ENCODE data around the gene BMP2. TPM values are rescaled to one million over a fixed set of nuclear protein-coding genes. Genes with fewer than 3 reads are reported as not detected.

Gene BMP2
- 1 to 10 TPM; 2.0 to 3.5 TPM for total RNA-seq
- 1 to 10 TPM in 1 of 2 donors, under 1 TPM in 1; 0.83 to 2.0 TPM for polyA plus RNA-seq

GRCh38 chr20:6767536-6768227 lies at the start of gene BMP2:
BMP2 (plus strand) TSS chr20:6767686; CDS start chr20:6770127, 2,441 bp downstream.
- no peaks in the 10 kb centered on the region for H3K27me3 ChIP-seq (ENCODE audit: control insufficient read depth in 4 of 4, insufficient read depth in 4 of 4, low read length in 3 of 4)
- TF ChIP-seq YY1 (IDR thresholded peaks at IDR 0.05) (no peak), FOXA2 (IDR thresholded peaks at IDR 0.05) (no peak), MAX (IDR thresholded peaks at IDR 0.05) (no peak), TAF1 (conservative IDR thresholded peaks at IDR 0.05) (no peak), ZBTB33 (IDR thresholded peaks at IDR 0.05) (no peak), SP1 (IDR thresholded peaks at IDR 0.05) (no peak), FOXA1 (IDR thresholded peaks at IDR 0.05) (no peak), HNF4G (IDR thresholded peaks at IDR 0.05) (no peak), NR2F2 (IDR thresholded peaks at IDR 0.05) (no peak), RAD21 (IDR thresholded peaks at IDR 0.05) (no peak), CTCF (IDR thresholded peaks at IDR 0.05; ENCODE audit: low read depth, low read length, missing input control) (no peak), GABPA (IDR thresholded peaks at IDR 0.05 in 1 of 2, conservative IDR thresholded peaks at IDR 0.05 in 1 of 2) (no peak), EGR1 (IDR thresholded peaks at IDR 0.05; ENCODE audit: low read depth in 2 of 2) (no peak), HNF4A (conservative IDR thresholded peaks at IDR 0.05) (no peak)
- peak; percentile 61 for DNase-seq (ENCODE audit: low spot score)

GRCh38 chr20:6718662-6719368 lies 48.7 kb upstream of the BMP2 start:
- Histone ChIP-seq H3K27me3 (ENCODE audit: control insufficient read depth in 4 of 4, insufficient read depth in 4 of 4, low read length in 3 of 4) (no peaks in the 10 kb centered on the region), H3K4me3 (ENCODE audit: low read depth in 1 of 3, low read length in 3 of 3) (no peak overlapping the region), H3K27ac (ENCODE audit: low read depth in 1 of 2, low read length in 2 of 2) (no peak overlapping the region), H3K9ac (ENCODE audit: low read depth in 1 of 2, low read length in 2 of 2) (no peak overlapping the region), H3K4me1 (ENCODE audit: control insufficient read depth in 4 of 4, insufficient read depth in 4 of 4, low read length in 3 of 4) (no peaks in the 10 kb centered on the region), H3K9me3 (ENCODE audit: control insufficient read depth in 4 of 4, low read length in 3 of 4) (no peaks in the 10 kb centered on the region), H3K36me3 (ENCODE audit: control insufficient read depth in 4 of 4, insufficient read depth in 3 of 4, low read depth in 1 of 4, low read length in 3 of 4) (no peaks in the 10 kb centered on the region)
- WGBS, result 85% methylated on average over 7 of the region's 7 CpGs
- no peak for DNase-seq (ENCODE audit: low spot score)
- no peak for TF ChIP-seq RXRA (IDR thresholded peaks at IDR 0.05)
- no peak for TF ChIP-seq HNF4G (IDR thresholded peaks at IDR 0.05)
- TF ChIP-seq YY1 (IDR thresholded peaks at IDR 0.05), result no peak
- TF ChIP-seq HNF4A (conservative IDR thresholded peaks at IDR 0.05), result peak; percentile 24 to 43

More at GRCh38 chr20:6767536-6768227, at the start of gene BMP2:
- peak within 1 kb of the TSS; percentile 56 to 75 for H3K27ac ChIP-seq (ENCODE audit: low read depth in 1 of 2, low read length in 2 of 2)
- WGBS, result under 1% methylated on average over 112 of the region's 112 CpGs
- H3K9ac ChIP-seq (ENCODE audit: low read depth in 1 of 2, low read length in 2 of 2), result peak within 1 kb of the TSS; percentile 64 to 84
- peaks cover 2 to 31% (median 22%) of the 10 kb centered on the region in 4 donors for H3K4me1 ChIP-seq (ENCODE audit: control insufficient read depth in 4 of 4, insufficient read depth in 4 of 4, low read length in 3 of 4)
- H3K4me3 ChIP-seq (ENCODE audit: low read depth in 1 of 3, low read length in 3 of 3), result peak within 1 kb of the TSS; percentile 57 to 91 (median 77)
- H3K9me3 ChIP-seq (ENCODE audit: control insufficient read depth in 4 of 4, low read length in 3 of 4), result no peaks in the 10 kb centered on the region
- no peaks in the 10 kb centered on the region for H3K36me3 ChIP-seq (ENCODE audit: control insufficient read depth in 4 of 4, insufficient read depth in 3 of 4, low read depth in 1 of 4, low read length in 3 of 4)

Measured in liver (tissue), 9 donors.